GM19023 (cell line): ENCODE results near the gene ELAVL3.
"Not testable (repeated sequence)": the region's sequence is repeated elsewhere in the genome, so short reads cannot be mapped to it uniquely, and the experiment has no call there.

Experiments
- ATAC-seq: cut with Tn5 transposase; IDR thresholded peaks from one replicate; pipeline ENCODE4 v1.9.1; 2021; ENCODE audit warnings: mild to moderate bottlenecking, moderate library complexity; ENCODE audit not compliant: unreplicated experiment

Gene ELAVL3

DNA sequence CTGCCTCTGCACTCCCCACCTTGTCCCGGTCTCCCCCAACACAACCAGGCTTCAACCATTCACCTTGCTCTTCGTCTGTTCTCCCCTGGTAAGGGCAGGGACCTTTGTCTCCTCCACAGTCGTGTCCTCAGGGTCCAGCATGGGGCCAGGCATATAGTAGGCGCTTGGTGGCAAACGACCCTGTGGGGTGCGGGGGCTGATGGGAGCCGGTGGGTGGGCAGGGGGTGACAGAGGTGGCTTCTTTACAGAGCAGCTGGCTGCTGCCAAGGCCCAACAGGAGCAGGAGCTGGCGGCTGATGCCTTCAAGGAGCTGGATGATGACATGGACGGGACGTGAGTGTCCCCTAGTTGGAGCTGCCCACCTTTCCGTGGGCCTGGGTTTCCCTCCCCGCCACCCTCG is 35.7 kb downstream of the ELAVL3 start:
- no peak for ATAC-seq

DNA sequence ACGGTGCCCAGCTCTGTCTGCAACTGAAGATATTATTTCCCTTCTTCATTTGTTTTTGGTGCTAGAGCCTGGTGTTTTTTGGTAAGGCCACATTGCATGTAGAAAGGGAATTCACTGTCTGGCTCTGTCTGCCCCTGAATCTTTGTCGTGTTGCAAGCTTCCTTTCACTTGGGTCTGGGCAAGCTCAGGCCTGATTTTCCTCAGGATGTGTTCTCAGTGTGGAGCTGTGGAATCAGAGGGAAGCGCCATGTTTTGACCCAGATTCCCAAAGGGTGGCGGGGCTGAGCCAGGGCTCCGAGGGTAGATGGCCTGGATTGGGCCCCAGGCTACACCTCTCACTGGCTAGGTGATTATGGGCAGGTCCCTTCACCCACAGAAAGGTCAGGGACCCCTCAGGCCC is 36.8 kb downstream of the ELAVL3 start:
- no peak for ATAC-seq

GRCh38 chr19:11437955-11438354 is 42.9 kb downstream of the ELAVL3 start:
- no peak for ATAC-seq

GRCh38 chr19:11435833-11436313 is 45.0 kb downstream of the ELAVL3 start:
- no peak for ATAC-seq

- peak; percentile 86 for ATAC-seq
Observed at GRCh38 chr19:11435057-11435832, 45.6 kb downstream of the ELAVL3 start, which contains the start of the genes ODAD3 and PRKCSH. Gene ODAD3, minus strand, starts transcription at chr19:11435121. Its CDS starts 105 bp downstream, at chr19:11435016. Gene PRKCSH, plus strand, starts transcription at chr19:11435635. Its CDS starts 483 bp downstream, at chr19:11436118.

DNA sequence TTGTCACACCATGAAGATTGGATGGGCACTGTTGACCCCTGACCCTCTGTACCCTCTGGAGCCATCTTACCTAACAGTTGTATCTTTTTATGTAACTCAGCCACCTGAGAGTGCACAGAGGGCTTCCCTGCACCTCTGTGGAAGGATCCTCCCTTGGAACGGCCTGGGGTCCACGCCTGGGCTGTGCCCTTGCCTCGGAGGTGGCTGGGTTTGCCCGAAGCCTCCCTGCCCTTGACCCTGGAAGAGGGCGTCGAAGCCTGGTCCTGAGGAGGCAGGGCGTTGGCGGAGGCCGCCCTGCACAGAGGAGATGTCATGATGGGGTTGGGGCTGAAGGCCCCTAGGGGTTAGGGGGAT is 46.2 kb downstream of the ELAVL3 start:
- peak; percentile 5 for ATAC-seq

GRCh38 chr19:11433526-11433925 is 47.3 kb downstream of the ELAVL3 start:
- not testable (repeated sequence) for ATAC-seq

GRCh38 chr19:11426656-11427055 is 54.2 kb downstream of the ELAVL3 start:
- no peak for ATAC-seq

- ATAC-seq: no peak
Observed at GRCh38 chr19:11425719-11426457, 55.0 kb downstream of the ELAVL3 start.

DNA sequence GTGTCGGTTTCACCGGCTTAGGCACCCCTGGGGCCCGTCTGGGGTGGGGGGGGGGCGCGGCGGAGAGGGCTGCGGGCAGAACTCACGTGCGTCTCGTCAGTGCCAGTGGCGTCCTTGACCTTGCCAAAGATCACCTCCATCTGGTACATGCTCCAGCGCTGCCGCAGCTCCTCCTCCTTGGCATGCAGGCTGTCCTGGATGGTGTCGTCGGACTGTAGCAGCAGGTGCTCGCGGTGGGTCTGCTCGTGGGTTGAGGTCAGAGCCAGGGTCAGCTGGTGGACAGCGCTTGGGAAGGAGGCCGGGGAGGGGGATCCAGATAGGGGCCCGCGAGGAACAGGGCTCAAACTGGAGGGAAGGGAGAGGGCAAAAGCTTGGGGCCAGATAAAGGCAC is 57.1 kb downstream of the ELAVL3 start:
- ATAC-seq: no peak

DNA sequence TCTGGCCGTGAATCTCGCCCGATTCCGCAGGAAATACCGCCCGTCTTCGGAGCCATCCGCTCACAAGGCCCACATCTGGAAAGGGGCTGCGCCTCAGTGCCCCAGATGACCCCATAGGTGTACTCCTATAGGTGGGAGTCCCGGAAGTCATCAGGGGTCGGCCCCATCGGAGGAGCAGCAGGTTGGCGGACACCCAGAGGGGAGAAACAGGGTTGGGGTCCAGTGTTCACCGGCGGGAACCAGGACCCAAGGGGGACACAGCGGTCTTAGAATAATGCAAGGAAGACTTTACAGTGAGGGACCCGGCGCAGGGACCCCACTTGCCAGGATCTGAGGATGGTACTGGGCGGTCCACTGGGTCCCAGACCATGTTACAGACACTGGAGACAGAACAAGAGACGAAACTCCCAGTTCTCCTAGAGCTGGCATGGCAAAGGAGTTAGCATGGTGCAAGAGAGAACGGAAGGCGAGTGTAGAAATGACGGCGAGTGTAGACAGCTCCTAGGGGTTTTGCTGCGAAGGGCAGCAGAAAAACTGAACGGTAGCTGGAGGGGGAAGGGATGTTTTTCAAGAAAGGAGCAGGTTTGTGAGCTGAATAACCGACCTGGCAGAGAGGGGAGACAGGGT is 57.6 kb downstream of the ELAVL3 start:
- ATAC-seq: no peak

DNA sequence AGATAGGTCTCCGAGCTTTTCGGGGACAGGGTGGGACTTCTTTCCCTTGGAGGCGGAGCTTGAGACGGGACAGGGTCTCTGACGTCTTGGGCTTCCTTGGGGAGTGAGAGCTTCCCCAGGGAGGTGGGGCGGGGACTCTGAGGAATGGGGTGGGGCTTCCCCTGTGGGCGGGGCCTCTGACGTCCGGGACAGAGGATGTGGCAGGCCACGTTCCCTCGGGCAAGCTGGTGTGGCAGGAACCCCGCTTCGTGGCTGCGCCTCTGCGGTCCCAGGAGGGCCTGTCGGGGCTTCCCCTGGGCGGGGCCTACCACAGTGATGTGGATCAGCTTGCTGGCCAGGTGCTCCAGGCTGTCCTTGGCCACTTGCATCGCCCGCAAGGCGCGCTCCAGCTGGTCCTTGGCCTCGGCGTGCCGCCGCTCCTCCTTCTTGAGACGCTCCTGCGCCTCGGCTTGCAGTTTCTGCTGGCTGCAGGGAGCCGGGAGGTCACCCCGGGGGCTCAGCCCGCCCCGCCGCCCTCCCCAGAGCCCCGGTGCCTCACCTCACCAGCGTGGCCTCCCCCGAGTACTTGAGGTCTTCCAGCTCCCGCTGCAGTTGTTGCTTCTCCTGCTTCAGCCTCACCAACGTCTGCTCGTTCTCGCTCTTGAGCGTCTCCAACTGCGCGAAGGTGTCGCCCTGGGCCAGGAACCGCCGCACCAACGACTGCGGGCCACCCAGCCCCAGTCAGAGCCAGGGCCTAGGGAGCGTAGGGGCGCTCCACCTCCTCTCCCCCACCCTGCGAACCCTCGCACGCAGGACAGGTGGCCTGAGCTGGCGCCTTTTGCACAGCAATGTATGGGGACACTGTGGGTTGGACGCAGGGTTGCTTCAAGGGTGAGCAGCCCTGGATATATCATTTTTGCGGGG is 58.4 kb downstream of the ELAVL3 start:
- no peak for ATAC-seq

DNA sequence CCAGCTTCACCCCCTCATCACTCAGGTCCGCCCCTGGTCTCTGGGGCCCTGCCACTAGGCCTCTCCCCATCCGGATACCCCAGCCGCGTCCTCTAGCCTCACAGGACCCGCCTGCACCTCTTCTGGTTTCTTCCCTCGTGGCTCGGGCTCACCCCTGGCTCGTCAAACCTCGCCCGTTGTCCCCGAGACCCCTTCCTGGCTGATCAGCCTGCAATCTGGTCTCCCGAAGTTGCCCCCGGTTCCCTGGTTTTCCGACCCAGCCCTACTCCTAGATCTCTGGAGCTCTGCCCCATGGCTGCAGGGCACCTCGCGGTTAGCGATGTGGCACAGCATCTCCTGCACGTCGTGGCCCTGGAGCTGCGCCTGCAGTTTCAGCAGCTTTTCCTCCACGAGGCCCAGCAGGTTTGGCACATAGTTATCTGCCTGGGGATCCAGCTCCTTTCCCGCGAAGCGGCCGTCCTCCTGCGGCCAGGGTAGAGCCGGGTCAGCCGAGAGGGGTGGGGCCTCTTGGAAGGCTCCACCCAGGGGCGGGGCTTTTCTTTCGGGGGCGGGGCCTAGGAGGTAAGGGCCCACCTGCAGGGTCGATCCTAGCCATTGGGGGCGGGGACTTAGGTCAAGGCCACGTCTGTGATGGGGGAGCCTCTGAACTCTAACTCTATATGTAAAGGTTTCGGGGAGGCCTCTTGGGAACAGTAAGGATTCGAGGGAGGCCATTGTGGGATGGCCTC is 59.3 kb downstream of the ELAVL3 start:
- ATAC-seq: no peak

DNA sequence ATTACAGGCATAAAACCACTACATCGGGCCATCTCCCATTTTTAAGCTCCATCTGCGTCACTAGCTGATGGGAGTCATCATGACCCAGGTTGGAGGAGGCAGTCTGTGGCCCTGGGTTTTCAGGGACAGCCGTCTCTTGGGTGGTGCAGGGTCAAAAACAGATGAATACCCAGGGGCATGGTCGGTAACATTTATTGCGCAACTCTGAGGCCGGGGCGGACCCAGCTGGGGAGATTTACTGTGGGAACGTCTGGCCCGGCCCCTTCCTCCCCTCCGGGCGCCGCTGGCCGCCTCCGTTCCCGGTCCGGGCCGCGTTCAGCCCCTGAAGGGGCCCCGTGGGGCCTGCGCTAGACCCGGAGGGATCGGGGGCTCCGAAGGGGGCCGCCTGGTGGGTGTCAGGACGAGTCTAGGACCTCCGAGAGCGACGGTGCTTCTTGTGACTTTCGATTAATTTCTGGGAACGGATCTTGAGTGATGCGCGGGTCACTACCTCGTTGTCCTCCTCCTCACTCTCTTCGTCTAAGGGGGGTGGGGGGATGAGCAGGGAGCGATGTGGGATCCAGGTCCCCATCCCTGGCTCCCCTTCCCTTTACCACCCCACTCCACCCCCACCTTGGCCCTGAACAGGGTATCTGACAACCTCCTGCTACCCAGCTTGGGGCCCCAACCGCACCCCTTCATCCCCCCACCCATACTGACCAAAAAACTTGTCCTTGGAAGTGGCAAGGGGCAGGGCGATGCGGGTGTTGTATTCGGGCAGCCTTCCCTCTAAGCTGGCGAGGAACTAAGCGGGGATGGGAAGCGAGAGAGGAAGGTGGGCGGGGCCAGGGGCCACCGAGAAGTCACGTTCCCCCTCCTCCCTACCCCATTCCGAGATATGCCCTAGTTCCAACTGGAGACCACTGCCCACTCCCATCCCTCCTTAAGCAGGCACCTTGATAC is 60.1 kb downstream of the ELAVL3 start:
- ATAC-seq: no peak

DNA sequence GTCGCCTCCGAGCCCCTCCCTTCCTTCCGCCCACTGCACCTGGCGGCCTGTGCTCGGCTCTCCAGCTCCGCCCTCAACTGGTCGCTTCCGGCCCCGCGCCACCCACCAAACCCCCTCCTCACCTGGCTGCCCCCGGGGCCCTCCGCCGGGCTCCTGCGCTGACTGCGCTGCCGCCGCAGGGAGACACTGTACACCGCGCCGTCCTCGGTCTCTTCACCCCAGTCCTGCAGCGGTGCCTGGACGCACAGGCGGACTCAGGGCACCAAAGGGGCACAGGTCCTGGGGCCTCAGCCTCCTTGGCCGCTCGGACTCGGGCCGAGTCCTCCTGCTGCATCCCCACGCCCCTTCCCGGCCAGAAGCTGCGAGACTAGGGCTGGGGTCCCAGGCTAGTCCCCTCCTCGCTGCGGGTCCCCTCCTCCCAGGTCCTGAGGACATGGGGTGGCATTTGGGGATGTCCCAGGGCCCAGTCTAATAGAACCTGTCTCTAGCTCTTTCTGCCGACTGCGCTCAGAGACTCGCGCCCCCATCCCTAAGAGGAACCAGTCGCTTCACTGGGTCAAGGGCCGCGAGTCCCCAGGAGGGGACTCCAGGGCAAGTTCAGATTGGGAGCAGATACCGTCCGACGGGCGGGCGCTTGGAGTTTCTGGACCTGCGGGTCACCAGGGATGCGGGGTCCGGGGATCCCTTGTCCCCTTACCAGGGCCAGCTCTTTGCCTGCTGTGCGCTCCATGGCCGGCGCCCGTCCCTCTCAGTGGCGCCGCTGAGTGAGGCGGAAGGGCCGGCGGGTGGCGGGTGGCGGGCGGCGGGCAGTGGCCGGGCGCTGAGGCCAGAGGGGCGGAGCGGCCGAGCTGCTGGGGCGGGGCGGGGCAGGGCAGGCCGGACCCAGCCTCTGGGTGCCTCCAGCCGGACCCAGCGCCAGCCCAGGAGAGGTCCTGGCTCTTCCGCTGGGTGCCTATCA is 62.0 kb downstream of the ELAVL3 start, which contains the start of gene RGL3:
Gene RGL3 (minus strand): TSS at position 766 of the 958 bp plus-strand sequence. CDS start 36 bp downstream, at position 730.
- no peak for ATAC-seq

DNA sequence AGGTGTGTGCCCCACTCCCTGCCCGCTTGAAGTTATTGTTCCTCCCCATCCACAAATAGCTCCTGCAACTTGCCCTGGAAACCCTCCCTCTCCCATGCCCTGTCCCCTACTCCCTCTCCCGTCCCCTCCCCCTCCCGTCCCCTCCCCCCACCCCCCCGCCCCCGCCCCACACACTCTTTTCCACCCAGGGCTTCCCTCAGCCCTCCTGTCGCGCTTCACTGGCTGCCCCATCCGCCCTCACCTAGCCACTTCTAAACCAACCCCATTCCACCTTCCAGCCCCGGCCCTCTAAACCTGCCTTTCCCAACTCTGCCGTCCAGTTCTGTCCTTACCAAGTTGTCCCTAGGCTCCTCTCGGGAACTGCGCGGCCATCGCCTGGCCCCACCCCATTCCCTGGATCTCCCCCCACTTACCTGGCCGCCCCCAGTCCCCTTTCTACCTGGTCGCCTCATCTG is 62.7 kb downstream of the ELAVL3 start:
- ATAC-seq: no peak

- ATAC-seq: no peak
Observed at GRCh38 chr19:11416346-11417052, 64.3 kb downstream of the ELAVL3 start.
